Activated naive CD4-positive, alpha-beta T cell treated with Interleukin-2 at 50 U/mL for 16 hours (primary cell): ENCODE results near the gene CACNB2.
"Not testable (repeated sequence)": the region's sequence is repeated elsewhere in the genome, so short reads cannot be mapped to it uniquely, and the experiment has no call there.

Experiments
- DNase-seq: peaks from one replicate; pipeline ENCODE4 v3.0.0-alpha.2; 2020

Gene CACNB2

DNA sequence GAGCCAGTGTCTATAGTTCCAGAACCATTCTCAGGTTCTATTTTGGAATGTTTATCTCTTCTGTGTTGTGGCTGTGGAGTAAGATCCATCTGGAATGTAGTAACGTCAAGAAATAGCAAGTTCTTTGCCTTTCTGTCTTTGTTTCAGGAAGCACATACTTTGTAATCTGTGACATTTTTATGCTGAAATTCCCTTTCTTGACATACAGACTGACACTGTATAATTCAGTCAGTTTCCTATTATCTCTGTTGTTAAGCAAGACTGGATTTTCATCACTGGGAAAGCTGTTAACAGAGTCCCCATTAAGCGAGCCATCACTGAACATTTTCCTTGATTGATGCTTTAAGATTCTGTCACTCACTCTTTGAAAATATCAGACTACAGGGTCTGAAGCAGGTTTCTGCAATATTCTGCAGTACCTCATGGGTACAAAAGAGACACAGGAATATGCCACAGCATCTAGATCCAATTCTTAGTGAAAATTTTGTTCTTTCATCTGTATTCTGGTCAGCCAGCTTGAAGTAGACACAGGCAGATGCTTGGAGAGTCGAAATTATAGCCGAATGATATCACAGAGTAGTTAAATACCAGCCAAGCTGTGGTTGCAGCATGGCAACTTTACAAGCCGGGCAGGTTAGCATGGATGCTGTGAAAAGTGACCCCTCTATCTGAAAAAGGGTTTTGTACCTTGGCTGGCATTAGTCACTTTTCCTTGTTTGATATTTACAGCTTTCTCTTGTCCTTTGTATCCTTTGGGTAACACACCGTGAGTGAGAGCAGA is 62.6 kb downstream of the CACNB2 start:
- no peak for DNase-seq

DNA sequence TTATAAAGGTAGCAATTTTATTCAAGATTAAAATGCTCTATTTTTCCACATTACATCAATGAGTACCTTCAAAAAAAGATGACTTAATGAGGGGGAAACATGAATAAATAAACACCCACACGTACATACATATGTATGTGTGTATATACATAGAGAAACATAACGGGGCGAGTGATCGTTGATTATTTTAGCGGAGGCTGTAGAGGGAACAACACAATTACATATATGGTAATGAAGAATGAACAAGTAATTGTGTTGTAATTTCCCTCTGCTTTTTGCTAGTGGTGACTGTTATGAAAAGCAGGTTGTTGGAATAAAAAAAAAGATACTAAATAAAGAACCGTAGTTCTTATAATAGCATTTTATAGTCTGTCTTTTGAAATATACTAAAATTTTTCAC is 63.2 kb downstream of the CACNB2 start:
- DNase-seq: no peak

- DNase-seq: no peak
Observed at GRCh38 chr10:18204039-18204835, 64.0 kb downstream of the CACNB2 start.

DNA sequence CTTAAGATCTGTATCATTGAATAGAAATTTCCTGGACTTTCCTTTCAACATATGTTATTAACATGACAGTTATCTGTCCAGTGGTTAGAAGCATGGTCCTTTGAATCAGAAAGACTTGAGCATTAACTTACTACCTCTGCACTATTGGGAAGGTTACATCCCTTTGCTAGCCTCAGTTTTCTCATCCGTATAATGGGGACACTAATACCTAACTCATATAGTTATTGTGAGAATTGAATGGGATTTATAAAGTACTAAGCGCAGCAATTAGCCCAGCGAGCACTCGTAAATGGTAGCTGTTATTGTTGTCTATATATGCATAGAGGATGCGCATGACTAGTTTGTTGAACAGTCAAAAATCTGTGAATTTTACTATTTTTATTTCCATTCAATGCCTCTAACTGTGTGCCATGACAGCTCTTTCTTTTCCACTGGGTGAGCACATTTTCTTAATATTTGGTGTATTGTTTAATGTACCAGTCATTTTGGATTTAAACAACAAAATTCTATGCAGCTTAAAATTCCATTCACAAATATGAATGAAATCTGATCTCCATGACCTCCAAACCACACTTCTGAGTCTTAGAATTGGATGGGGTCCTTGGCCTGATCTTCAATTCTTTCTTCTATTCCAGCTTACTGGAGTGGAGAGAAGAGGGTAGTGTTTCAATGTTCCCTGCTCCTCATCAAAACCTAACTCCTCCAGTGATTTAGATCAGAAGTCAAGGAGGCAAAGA is 65.0 kb downstream of the CACNB2 start:
- DNase-seq: no peak

- not testable (repeated sequence) for DNase-seq
Observed at GRCh38 chr10:18208186-18208585, 68.0 kb downstream of the CACNB2 start.

DNA sequence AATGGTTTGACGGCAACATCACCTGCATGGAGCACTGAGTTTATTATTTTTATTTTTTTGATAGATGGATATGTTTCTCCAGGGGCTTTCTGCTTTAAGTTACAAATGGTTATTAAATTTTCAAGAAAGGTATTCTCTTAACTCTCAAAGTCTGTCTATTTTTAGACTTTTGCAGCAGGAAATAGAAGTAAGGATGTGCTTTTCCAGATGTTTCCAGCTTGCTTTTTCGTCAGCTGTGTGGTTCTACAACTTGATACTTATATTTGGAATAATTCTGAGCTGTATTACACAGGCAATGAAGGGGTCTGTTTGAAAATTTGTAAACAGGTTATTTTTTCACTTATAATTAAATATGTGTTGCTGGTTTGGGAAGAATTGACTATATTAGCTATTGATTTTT is 69.0 kb downstream of the CACNB2 start:
- no peak for DNase-seq

- DNase-seq: no peak
Observed at GRCh38 chr10:18210711-18211110, 70.5 kb downstream of the CACNB2 start.

- no peak for DNase-seq
Observed at GRCh38 chr10:18211862-18212261, 71.6 kb downstream of the CACNB2 start.

DNA sequence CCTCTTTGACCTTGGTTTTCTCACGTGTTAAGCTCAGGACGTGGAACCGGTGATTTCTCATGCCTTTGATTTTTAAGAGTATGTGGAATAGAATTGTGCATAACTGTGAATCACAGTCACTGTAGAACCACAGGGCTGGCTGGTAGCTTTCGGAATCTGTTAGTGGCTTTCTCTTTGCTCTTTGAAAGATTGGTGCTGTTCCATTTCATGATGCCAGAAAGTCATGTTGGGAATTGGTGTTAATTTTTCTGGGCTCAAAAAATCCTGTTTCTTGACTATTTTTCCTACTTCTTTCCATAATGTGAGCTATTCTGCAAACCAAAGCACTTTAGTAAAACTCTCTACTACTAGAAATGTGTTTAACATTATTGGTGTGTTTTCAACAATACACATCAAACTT is 73.0 kb downstream of the CACNB2 start:
- DNase-seq: no peak

DNA sequence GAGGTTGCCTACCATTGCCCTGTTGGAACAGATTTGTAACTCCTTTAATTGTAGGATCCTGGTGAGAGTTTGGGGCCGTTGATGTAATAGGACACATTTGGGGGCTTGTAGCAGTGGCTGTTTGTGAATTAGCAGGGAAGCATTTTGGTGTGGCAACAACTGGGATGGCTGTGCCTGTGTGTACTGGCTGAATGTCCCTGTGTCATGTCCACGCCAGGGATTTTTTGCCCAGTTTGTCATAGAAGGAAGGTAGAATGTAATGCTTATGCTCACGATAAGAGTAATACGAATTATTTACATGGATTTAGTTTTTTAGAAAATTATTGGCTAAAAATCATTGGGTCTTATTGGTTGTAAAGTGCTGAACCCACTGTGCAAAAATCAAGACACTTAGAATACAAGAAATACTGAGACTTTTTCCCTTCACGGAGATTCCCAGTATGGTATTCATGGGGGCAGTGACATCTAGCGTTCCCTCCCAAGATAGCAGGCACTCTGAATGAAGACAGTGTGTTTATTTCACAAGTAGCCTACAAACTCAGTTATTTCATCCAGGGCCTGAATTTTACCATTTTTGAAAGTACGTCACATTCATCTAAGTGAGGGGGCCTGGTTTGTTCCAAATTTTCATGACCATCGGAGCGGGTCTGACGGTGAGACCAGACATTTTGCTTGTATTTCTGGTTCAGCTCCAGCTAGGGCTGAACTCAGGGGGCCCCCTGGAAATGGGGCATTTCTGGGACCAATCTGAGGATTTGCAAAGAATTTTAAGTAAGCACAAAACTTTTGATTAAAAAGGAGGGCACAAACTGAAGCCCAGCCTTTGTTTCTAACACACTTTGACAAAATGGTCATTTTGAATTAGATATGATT is 74.7 kb downstream of the CACNB2 start:
- DNase-seq: no peak

DNA sequence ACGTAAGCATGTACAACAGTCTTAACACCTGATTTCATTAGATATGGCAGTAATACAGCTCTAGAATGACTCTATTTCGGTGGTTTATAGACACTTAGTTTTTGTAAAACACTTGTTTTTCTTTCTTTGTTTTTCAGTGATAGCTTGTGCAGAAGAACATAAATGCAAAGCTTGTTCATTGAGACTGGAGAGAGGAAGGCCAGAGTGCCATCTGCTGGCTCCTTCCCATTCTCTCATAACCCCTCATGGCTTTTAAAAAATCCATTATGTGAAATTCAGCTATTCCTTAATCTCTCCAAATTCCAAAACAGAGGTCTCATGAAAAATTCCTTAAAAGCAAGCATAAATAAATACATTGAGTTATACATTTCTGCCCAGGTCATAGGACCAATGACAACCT is 76.3 kb downstream of the CACNB2 start:
- no peak for DNase-seq

DNA sequence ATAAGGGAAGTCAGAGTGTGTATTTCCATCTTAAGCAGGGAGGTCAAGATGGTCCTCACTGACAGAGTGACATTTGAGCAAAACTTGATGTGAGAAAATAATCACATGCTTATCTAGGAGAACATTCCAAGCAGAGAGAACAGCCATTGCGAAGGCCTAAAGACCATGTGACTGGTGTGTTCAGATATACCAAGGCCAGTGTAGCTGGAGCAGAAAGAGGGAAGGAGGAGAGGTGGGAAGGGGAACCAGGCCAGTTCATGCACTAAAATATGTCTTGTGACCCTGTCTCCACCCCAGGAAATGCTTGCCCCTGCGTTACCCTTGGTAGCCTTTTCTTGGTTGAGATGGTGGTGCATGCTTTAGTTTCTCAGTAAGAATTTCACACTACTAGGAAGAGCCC is 77.4 kb downstream of the CACNB2 start:
- no peak for DNase-seq

- no peak for DNase-seq
Observed at GRCh38 chr10:18219146-18219545, 78.9 kb downstream of the CACNB2 start.

- no peak for DNase-seq
Observed at GRCh38 chr10:18221123-18221522, 80.9 kb downstream of the CACNB2 start.

DNA sequence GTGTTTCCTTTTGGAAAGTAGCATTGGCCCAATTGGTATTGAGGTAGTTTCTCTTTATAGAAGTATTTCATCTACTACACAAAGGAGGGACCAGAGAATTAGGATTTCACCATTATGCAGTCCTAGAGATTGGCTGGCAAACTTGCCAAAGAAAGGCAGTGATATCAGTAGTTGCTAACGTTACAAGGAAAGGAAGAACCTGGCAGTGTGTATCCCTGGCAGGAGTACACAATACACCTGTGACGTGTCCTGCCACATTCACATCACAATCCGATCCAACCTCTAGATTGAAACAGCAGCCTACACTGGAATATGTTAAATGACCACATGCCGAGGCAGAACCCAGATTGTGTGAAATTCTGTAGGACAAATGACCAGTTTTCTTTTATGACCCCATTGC is 81.7 kb downstream of the CACNB2 start:
- DNase-seq: no peak

DNA sequence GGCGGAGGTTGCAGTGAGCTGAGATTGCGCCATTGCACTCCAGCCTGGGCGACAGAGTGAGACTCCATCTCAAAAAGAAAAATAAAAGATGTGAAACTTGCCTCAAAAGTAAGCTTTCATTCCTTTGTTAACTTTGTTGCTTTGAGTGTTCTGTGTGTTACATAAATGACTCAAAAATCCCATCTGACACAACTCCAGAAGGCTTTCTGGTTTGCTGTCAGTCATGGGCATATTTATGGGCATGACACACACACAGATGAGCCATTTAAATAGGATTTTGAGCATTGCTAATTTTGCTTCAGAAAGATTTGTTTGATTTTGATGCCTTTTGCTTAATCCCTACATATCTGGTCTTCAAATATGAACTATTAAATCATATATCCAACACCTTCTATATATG is 82.6 kb downstream of the CACNB2 start:
- no peak for DNase-seq

DNA sequence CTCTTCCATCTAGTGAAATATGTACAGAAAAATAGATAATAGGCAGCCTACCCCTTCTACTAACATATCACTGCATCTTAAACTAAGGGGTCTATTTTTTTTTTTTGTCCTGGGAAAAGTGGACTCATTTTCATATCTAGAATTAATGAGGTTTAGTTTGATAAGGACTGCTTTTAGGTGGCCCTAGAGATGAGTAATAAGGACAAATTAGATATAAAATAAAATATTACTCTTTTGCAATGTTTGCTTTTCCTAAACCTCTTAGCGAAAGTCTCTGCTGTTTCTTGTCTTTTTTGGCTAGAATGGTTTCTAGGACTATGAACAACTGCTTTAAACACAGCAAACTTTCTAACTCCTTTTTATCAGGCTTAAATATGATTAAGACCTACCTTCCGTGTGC is 83.7 kb downstream of the CACNB2 start:
- no peak for DNase-seq

DNA sequence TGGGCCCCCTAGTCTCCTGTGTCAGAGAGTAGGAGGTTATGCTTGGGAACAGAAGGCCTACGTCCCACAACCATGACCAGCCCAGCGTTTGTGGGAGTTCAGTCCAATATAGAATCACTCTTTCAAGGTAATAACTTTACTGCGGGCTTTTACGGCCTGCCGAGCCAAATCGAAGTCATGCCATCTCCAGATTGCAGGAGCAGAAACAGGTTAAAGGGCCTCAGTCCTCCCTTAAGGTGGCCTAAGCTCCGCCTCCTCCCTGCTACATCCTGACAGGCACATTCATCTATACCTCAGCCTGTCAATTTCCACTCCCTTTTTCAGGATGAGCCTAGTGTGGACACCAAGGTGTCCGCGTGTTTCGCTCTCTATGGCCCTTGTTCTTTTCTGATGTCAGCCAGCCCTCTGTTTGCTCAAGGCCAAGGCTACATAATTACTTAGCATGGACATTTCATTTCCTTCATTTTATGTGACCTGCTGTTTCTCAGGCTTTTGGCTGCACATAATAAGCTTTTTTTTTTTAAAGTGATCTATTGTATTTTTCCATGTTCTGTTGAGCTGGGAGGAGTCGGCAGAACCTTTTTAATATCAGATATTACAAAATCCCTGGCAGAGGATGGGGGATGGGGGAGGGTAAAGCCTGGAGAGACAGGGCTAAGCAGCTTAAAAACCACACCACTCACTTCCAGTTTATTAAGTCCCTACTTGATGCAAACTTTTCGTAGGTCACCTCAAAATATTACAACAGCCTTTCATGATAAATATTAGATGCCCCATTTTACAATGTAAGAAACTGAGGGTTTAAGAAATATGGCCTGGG is 84.6 kb downstream of the CACNB2 start:
- no peak for DNase-seq

- no peak for DNase-seq
Observed at GRCh38 chr10:18226336-18226735, 86.1 kb downstream of the CACNB2 start.

DNA sequence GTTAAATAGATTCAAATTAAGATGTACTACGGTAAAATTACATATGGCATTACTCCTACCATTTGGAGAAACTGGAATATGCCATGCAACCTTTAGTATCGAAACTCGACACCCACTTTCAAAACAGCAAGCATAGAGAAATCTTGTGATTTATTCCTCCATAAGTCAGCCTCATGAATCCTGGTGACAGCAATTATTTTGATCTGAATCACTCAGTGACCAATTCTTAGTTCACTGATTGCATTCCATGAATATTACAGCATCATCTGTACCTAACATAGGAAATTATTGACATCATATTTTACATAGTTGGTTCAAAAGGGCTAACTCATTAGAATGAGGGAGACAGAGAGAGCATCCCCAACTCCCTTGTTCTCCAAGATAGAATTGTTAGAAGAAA is 89.6 kb downstream of the CACNB2 start:
- DNase-seq: no peak

- no peak for DNase-seq
Observed at GRCh38 chr10:18230794-18231193, 90.6 kb downstream of the CACNB2 start.

GRCh38 chr10:18231480-18231879 is 91.3 kb downstream of the CACNB2 start:
- no peak for DNase-seq
